Measurements from ENCODE around the gene MYOZ1. TPM values are rescaled to one million over a fixed set of nuclear protein-coding genes. Genes with fewer than 3 reads are reported as not detected.
A peak's percentile ranks its signal among the peaks of the same experiment; 100 is the strongest.
"Not testable (repeated sequence)": the region's sequence is repeated elsewhere in the genome, so short reads cannot be mapped to it uniquely, and the experiment has no call there.

The MYOZ1 gene
- total RNA-seq, 1 donor from 2014 or later, result 2.9 TPM

DNA sequence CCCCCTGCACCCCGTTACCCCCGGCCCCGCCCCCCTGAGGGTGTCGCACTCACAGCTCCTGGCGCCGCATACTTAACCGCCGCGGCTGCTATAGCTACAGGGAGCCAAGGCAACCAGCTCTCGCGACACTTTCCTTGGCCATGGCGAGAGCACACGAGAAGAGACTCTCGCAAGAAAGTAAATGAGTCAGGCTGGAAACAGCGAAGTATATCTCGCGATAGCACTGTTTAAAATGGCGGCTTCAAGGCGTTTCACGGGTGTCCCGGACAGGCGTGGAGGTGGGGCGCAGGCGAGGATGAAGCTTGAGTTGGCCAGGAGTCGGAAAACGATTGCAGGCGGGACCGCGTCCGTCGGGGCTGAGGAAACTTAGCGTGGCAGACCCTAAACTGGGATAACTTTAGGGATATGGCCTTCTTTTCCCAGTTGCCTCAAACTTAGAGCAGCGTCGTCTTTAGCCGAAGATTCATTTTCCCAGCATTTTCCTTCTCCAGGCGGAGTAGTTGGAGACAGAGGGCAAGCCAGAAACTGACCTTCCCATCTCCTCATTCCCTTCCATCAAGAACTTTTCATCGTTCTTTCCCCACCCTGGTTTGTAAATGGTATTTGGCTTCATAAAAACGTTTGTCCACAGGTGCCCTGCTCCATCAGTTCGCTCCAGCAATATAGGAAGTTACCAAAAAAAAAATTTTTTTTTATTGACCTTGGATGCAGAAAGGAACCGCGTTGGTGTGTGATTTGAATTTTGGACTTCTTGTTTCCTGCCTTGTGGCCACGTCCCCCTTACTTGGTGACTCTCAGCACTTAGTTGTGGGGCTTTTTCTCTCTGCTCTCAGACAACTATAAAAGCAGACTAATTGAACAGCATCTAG, 15.2 kb downstream of the MYOZ1 start:
- Histone ChIP-seq H3K4me3 (peak overlapping the region; percentile 83), H3K9me3 (no peaks in the 10 kb centered on the region), H3K36me3 (no peaks in the 10 kb centered on the region), H3K27ac (peak overlapping the region; percentile 83), H3K4me1 (peaks cover 15% of the 10 kb centered on the region), H3K27me3 (ENCODE audit: low read depth) (no peaks in the 10 kb centered on the region)
- TF ChIP-seq, protein P1, sequence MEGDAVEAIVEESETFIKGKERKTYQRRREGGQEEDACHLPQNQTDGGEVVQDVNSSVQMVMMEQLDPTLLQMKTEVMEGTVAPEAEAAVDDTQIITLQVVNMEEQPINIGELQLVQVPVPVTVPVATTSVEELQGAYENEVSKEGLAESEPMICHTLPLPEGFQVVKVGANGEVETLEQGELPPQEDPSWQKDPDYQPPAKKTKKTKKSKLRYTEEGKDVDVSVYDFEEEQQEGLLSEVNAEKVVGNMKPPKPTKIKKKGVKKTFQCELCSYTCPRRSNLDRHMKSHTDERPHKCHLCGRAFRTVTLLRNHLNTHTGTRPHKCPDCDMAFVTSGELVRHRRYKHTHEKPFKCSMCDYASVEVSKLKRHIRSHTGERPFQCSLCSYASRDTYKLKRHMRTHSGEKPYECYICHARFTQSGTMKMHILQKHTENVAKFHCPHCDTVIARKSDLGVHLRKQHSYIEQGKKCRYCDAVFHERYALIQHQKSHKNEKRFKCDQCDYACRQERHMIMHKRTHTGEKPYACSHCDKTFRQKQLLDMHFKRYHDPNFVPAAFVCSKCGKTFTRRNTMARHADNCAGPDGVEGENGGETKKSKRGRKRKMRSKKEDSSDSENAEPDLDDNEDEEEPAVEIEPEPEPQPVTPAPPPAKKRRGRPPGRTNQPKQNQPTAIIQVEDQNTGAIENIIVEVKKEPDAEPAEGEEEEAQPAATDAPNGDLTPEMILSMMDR (IDR thresholded peaks at IDR 0.05), result no peak
- ATAC-seq (peak; percentile 97 to 99), DNase-seq (peak; percentile 97)
- intact Hi-C loops (cut with DNase I), result no loop called here

DNA sequence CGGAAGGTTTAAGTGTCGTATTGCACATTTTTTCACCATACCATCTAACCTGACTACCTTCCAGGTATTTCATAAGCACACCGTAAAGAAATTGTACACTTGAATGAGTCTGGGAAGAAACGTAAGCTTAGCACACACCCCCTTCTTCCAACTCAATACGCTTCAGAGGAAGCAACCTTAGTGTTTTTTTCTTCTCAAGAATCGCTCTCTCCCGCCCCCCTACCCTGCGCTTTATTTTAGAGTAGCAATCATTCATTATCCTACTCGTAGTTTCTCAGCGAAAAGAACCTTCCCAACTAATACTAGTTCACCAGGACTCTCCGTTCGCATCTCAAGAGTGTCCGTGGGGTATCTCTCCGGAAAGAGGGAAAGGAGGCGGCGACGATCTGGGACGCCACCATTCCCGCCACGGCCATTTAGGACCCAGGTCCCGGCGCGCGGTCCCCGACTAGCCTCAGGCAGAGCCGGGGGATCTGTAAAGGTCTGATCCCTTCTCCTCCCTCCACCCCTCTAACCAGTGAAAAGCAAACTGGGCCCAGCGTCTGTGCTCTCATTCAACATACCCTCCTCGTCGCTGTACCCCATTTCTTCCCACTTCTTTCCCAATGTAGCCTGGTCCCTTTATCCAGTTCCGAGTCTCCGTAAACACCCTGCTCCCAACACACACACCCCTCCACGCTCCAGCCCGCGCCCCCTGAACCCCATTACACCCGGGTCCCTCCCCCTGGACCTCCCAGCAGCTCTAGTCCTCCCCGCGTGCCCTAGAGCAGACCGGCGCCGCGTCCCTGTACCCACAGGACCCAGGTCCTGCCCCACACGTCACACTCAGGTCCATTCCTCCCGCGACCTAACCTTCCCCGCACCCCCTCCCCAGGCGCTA, 16.0 kb downstream of the MYOZ1 start:
- ATAC-seq, result peak; percentile 79 to 84
- no peaks in the 10 kb centered on the region for H3K9me3 ChIP-seq
- peak overlapping the region; percentile 83 for H3K4me3 ChIP-seq
- H3K36me3 ChIP-seq, result no peaks in the 10 kb centered on the region
- DNase-seq, result no peak
- peak overlapping the region; percentile 83 for H3K27ac ChIP-seq
- peaks cover 15% of the 10 kb centered on the region for H3K4me1 ChIP-seq
- H3K27me3 ChIP-seq (ENCODE audit: low read depth), result no peaks in the 10 kb centered on the region
- intact Hi-C loops (cut with DNase I), result no loop called here
- TF ChIP-seq, protein P1 (IDR thresholded peaks at IDR 0.05), result no peak

DNA sequence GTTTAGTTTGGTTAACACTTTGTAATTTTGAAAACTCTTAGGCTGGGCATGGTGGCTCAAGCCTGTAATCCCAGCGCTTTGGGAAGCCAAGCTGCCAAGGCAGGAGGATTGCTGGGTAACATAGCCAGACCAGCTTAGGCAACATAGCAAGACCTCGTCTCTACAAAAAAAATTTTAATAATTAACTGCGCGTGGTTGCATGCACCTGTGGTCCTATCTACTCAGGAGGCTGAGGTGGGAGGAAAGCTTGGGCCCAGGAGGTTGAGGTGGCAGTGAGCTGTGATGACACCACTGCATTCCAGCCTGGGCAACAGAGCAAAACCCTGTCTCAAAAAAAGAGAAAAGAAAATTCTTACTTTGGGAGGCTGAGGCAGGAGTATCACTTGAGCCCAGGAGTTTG, 18.2 kb downstream of the MYOZ1 start:
- Histone ChIP-seq H3K4me3 (no peak overlapping the region), H3K4me1 (peaks cover 15% of the 10 kb centered on the region), H3K27me3 (ENCODE audit: low read depth) (no peaks in the 10 kb centered on the region), H3K36me3 (no peaks in the 10 kb centered on the region), H3K9me3 (no peaks in the 10 kb centered on the region), H3K27ac (no peak overlapping the region)
- DNase-seq (no peak), ATAC-seq (no peak)
- TF ChIP-seq, protein P1 (IDR thresholded peaks at IDR 0.05), result no peak
- intact Hi-C loops (cut with DNase I), result no loop called here

DNA sequence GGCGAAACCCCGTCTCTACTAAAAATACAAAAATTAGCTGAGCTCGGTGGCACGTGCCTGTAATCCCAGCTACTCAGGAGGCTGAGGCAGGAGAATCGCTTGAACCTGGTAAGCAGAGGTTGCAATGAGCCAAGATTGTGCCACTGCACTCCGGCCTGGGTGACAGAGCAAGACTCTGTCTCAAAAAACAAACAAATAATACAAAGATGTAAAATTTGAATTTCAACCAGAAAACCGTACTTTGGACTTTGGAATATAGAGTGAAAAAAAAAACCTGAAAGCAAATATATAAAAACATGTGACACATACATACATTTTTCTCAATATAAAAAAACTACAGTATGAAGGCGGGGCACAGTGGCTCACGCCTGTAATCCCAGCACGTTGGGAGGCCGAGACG, 20.3 kb downstream of the MYOZ1 start:
- DNase-seq; H3K36me3 ChIP-seq; H3K9me3 ChIP-seq; H3K27me3 ChIP-seq (ENCODE audit: low read depth); H3K4me1 ChIP-seq; intact Hi-C loops (cut with DNase I); H3K27ac ChIP-seq; H3K4me3 ChIP-seq; ATAC-seq: not testable (repeated sequence)

DNA sequence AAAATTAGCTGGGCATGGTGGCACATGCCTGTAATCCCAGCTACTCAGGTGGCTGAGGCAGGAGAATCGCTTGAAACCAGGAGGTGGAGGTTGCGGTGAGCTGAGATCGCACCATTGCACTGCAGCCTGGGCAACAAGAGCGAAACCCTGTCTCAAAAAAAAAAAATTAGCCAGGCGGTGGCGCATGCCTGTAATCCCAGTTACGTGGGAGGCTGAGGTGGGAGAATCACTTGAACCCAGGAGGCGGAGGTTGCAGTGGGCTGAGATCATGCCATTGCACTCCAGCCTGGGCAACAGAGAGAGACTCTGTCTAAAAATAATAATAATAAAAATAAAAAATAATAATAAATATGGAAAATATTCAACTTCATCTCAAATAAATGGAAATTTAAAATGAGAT, 24.1 kb downstream of the MYOZ1 start:
- H3K36me3 ChIP-seq; DNase-seq; H3K4me1 ChIP-seq; H3K27ac ChIP-seq; H3K4me3 ChIP-seq; intact Hi-C loops (cut with DNase I); ATAC-seq; H3K9me3 ChIP-seq; H3K27me3 ChIP-seq (ENCODE audit: low read depth): not testable (repeated sequence)

DNA sequence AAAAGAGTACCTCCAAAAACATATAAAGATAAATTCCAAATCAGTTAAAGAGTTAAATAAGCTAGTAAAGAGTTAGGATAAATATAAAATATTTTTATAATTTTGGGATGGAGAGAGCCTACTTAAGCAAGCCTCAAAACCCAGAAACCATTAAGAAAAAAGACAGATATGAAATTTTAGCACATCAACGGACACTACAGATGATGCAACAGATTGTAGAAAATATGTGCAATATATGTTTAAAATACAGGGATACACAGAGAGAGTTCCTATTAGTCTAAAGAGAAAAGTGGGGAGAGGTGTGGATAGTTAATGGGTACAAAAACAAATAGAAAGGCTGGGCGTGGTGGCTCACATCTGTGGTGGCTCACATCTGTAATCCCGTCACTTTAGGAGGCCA, 26.6 kb downstream of the MYOZ1 start:
- intact Hi-C loops (cut with DNase I), result no loop called here

More for the DNA sequence above, 26.6 kb downstream of the MYOZ1 start:
- Histone ChIP-seq H3K4me3 (no peak overlapping the region), H3K36me3 (no peaks in the 10 kb centered on the region), H3K9me3 (no peaks in the 10 kb centered on the region), H3K27me3 (ENCODE audit: low read depth) (no peaks in the 10 kb centered on the region), H3K4me1 (no peaks in the 10 kb centered on the region), H3K27ac (no peak overlapping the region)
- TF ChIP-seq, protein P1 (IDR thresholded peaks at IDR 0.05), result no peak
- DNase-seq, result no peak
- ATAC-seq, result no peak
